ENCODE measurements around the gene CXADR.

DNA sequence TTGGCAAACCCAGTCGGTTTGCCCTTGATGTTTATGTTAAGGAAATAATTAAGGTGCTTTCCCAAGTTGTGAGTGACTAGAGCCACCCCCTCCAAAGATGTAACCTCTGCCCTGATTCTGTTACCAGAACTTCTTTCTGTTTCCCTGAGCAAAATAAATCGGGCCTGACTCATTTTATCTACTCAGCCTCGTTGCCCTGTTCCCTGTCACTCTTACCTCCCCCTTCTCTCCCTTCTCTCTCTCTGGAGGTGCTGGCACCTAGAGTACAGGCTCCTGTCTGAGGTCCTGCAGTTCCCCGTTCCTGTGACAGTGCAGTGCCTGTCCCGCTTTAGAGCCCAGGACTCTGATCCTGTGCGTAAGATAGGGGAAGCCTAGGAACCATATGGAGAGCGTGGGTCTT is 35.4 kb downstream of the CXADR start:
- TF ChIP-seq, protein P1, sequence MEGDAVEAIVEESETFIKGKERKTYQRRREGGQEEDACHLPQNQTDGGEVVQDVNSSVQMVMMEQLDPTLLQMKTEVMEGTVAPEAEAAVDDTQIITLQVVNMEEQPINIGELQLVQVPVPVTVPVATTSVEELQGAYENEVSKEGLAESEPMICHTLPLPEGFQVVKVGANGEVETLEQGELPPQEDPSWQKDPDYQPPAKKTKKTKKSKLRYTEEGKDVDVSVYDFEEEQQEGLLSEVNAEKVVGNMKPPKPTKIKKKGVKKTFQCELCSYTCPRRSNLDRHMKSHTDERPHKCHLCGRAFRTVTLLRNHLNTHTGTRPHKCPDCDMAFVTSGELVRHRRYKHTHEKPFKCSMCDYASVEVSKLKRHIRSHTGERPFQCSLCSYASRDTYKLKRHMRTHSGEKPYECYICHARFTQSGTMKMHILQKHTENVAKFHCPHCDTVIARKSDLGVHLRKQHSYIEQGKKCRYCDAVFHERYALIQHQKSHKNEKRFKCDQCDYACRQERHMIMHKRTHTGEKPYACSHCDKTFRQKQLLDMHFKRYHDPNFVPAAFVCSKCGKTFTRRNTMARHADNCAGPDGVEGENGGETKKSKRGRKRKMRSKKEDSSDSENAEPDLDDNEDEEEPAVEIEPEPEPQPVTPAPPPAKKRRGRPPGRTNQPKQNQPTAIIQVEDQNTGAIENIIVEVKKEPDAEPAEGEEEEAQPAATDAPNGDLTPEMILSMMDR (IDR thresholded peaks at IDR 0.05): no peak
- TF ChIP-seq POLR2A (IDR thresholded peaks at IDR 0.05): no peak

All from thyroid gland (tissue), 4 donors.